SK-N-MC (cell line): Measurements from ENCODE around the gene MRTFA.

Experiments
- EZH2 ChIP-seq: fragments of 200-600 bp; sonication (generic); IDR thresholded peaks from one replicate; pipeline ENCODE4 v1.6.1; 2017; ENCODE audit warnings: antibody characterized with exemption
- FOXP2 ChIP-seq: optimal IDR thresholded peaks from 2 replicates; pipeline ENCODE3; 2011; ENCODE audit warnings: mild to moderate bottlenecking, moderate library complexity; ENCODE audit not compliant: insufficient read depth; ENCODE audit errors: extremely low read length, control extremely low read depth
- POLR2AphosphoS5 ChIP-seq: IDR thresholded peaks from 2 replicates; pipeline ENCODE4 v1.6.1; 2012; ENCODE audit warnings: mild to moderate bottlenecking, low read depth, low read length, borderline replicate concordance

DNA sequence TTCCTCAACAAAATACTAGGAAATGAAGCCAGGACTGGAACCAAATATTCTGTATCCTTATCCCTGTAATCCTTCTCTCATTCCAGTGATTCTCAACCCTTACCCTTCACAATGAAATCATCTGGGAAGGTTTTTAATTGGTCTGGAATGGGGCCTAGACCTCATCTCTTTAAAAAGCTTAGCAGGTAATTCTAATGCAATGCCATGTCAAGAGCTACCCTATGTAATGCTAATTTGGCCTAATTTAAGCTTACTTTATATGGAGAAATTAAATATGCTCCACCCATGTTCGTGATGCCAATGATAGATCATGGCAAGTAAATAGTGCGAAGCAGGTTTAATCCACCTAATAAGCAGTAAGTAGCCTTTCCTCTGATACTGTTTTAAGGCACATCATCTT, 164.5 kb downstream of the MRTFA start:
- TF ChIP-seq POLR2AphosphoS5 = no peak
- no peak for TF ChIP-seq EZH2
- TF ChIP-seq FOXP2 = no peak
